H4 (cell line): ENCODE data around the gene GOLGA8A. TPM values are rescaled to one million over a fixed set of nuclear protein-coding genes. Genes with fewer than 3 reads are reported as not detected.
"Not testable (repeated sequence)": the region's sequence is repeated elsewhere in the genome, so short reads cannot be mapped to it uniquely, and the experiment has no call there.

Source experiments
- DNase-seq: peaks from one replicate; pipeline ENCODE4 v3.0.0-alpha.2; 2015; ENCODE audit warnings: low spot score
- total RNA-seq: library from RNA; depleted of rRNA; stranded (reverse); fragments of >200 nt; shearing (Covaris generic); gene quantifications from 2 replicates; pipeline ENCODE4 v1.2.3, GENCODE V29; 2014; rRNA removed

The GOLGA8A gene
- total RNA-seq, 1 experiment from 2014 or later = 1.3 TPM

DNA sequence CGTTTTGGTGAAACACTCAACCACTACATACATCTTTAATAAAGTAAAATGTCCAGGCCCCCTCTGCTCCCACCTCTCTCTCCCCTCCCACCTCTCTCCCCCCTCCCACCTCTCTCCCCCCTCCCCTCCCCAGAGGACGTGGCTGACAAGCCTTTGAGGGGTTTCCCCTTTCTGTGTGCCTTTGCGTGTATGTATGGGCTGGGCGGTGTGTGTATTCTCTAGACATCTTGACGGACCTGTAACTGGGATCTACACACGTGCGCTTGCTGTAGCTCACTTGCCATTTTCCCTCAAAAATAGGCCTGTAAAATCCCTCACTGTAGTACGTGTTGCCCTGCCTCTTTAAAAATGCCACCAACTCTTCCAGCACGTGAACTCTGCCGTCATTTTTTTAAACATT is 28.6 kb downstream of the GOLGA8A start:
- DNase-seq = not testable (repeated sequence)

GRCh38 chr15:34403899-34404298 is 33.7 kb downstream of the GOLGA8A start:
- DNase-seq = not testable (repeated sequence)

- not testable (repeated sequence) for DNase-seq
These were observed 34.4 kb downstream of the GOLGA8A start for GRCh38 chr15:34403160-34403598.

DNA sequence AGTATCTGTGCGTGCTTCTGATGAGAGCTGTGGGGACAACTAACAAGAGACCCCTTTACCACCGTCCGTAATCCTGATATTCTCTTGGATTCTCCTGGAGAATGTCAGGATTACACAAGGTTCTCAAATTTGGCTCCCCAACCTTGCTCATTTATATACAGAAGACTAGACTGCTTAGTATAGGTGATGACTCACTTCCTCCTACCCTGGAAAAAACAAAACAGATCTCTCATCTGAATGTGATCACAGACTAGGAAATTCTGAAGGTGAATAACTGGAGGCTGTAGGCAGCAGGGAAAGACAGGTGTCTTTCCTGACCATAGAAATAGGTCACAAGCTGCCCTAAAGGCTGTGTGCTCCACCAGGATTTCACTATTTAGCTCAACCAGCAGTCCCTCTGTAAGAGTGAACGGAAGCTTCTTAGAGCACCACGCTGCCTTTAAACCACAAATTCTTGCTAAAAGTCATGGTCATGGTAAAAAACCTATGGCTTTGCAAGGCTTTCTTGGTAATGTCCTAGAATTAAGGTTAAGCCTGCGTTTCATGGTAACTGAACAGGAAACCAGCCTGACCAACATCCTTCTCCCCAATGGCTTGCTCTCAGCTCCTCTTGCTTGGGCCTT is 39.9 kb downstream of the GOLGA8A start:
- not testable (repeated sequence) for DNase-seq

DNA sequence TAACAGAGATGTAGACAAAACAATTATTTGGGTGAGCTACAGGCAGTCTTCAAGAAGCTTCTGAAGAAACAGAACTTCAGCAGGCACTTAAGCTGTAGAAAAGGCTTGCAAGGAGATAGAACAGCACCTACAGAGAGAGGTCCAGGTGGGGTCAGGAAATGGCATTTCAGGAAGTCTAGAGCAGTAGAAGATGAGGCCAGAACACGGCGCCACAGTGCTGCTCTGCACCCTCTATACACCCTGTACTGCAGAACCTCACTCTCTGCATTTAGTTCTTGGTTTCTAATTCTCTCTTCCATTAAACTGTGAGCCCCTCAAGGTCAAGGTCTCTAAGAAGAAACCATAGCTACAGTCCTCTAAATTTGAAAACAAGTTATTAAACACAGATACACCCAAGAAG is 44.6 kb downstream of the GOLGA8A start:
- DNase-seq = not testable (repeated sequence)

- DNase-seq = not testable (repeated sequence)
These were observed 48.0 kb downstream of the GOLGA8A start for GRCh38 chr15:34389594-34390086.

Other genes starting within 250 kb of the GOLGA8A start
- 38.2 and 40.1 TPM in 2 replicates for gene KATNBL1, start 227.7 kb downstream of the GOLGA8A start, total RNA-seq
- gene EMC4, start 212.8 kb downstream of the GOLGA8A start, total RNA-seq = 158 and 216 TPM in 2 replicates
- 2.6 and 3.4 TPM in 2 replicates for gene SLC12A6, start 100.0 kb downstream of the GOLGA8A start, total RNA-seq
- 367 and 416 TPM in 2 replicates for gene NOP10, start 94.7 kb downstream of the GOLGA8A start, total RNA-seq
- not detected in 2 replicates for gene NUTM1, start 94.5 kb downstream of the GOLGA8A start, total RNA-seq
- gene LPCAT4, start 70.6 kb downstream of the GOLGA8A start, total RNA-seq = 7.4 and 12.0 TPM in 2 replicates
- 8.3 and 11.1 TPM in 2 replicates for gene GOLGA8B, start 145.8 kb upstream of the GOLGA8A start, total RNA-seq